ENCODE measurements around the gene IGF1R.

DNA sequence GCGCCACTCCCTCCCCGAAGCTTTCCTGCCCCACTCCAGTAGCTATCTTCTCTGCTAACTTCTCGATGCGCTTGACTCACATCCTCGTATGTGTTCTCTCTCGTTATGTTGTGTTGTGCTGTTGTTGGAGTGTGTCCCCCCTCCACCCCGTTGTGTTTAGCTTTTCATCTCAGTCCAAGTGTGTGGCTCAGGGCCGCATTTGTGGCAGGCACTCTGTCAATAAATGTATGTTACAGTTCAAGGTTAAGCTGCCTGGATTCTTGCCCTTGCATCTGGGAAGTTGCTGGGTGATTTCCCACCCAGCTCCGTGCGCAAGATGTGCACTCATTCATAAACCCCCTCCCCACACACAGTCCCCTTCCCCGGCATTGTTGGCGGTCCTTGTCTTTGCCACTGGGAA lies 287.4 kb downstream of the IGF1R start:
- TF ChIP-seq CTCF (IDR thresholded peaks at IDR 0.05) (no peak), POLR2A (IDR thresholded peaks at IDR 0.05) (no peak)
